Measurements from ENCODE around the gene PROSER2. TPM values are rescaled to one million over a fixed set of nuclear protein-coding genes. Genes with fewer than 3 reads are reported as not detected.
A peak's percentile ranks its signal among the peaks of the same experiment; 100 is the strongest.

Gene PROSER2
- total RNA-seq, 1 donor = 3.9 TPM

DNA sequence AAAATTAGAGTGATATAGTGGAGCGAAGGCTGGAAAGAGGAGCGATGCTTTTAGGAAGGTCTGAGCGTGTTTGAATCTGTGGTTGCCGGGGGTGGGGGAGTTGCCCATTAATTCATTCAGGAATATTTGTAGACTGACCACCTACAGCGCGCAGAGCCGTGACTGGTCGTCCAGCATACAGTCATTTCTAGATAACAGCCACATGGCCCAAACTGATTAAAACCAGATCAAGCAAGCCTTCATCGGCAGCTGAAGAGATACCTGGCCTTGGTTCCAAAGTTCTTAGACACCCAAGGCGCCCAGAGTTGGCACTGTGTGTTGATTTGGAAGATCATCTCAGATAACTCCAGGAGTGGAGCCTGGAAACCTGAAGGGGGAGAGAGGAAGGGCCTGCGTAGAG is 1.7 kb downstream of the PROSER2 start:
- peak; percentile 52 for DNase-seq (ENCODE audit: low read depth)
- H3K4me3 ChIP-seq (ENCODE audit: low read depth, low read length) = peak overlapping the region; percentile 84
- TF ChIP-seq, protein P1, sequence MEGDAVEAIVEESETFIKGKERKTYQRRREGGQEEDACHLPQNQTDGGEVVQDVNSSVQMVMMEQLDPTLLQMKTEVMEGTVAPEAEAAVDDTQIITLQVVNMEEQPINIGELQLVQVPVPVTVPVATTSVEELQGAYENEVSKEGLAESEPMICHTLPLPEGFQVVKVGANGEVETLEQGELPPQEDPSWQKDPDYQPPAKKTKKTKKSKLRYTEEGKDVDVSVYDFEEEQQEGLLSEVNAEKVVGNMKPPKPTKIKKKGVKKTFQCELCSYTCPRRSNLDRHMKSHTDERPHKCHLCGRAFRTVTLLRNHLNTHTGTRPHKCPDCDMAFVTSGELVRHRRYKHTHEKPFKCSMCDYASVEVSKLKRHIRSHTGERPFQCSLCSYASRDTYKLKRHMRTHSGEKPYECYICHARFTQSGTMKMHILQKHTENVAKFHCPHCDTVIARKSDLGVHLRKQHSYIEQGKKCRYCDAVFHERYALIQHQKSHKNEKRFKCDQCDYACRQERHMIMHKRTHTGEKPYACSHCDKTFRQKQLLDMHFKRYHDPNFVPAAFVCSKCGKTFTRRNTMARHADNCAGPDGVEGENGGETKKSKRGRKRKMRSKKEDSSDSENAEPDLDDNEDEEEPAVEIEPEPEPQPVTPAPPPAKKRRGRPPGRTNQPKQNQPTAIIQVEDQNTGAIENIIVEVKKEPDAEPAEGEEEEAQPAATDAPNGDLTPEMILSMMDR (IDR thresholded peaks at IDR 0.05; ENCODE audit: insufficient read depth, low read depth, low read length) = no peak

DNA sequence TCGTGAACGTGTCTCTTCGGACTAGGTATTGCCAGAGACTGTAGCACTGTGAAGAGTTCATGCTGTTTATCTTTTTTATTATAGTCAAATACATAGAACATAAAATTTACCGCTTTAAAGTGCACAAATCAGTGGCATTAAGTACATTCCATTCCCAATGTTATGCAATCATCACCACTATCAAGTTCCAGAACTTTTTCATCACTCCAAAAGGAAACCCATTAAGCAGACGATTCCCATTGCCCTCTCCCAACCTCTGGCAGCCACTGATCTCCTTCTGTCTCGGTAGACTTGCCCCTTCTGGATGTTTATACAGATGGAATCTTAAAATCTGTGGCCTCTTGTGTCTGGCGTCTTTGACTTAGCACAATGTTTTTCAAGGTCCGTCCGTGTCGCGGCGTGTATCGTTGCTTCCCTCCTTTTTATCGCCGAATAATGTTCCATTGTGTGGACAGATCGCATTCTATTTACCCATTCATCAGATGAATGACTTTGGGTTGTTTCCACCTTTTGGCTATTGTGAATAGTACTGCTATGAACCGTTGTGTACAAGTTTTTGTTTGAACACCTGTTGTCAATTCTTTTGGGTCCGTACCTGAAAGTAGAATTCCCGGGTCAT is 2.7 kb downstream of the PROSER2 start:
- H3K4me3 ChIP-seq (ENCODE audit: low read depth, low read length) = peak overlapping the region; percentile 84
- DNase-seq (ENCODE audit: low read depth) = peak; percentile 88
- TF ChIP-seq, protein P1 (IDR thresholded peaks at IDR 0.05; ENCODE audit: insufficient read depth, low read depth, low read length) = no peak

DNA sequence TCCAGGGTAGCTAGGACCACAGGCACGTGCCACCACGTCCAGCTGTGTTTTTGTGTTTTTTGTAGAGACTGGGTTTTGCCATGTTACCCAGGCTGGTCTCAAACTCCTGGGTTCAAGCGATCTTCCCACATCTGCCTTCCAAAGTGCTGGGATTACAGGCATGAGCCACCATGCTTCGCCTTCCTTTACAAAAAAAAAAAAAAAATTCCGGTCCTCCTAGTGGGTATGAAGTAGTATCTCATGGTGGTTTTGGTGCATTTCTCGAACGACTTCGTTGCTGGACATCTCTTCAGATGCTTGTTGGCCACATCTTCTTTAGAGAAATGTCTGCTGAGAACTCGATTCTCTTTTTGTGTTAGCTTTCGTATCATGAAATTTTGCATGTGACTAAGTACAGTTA is 3.9 kb downstream of the PROSER2 start:
- no peak for DNase-seq (ENCODE audit: low read depth)
- TF ChIP-seq, protein P1 (IDR thresholded peaks at IDR 0.05; ENCODE audit: insufficient read depth, low read depth, low read length) = no peak
- no peak overlapping the region for H3K4me3 ChIP-seq (ENCODE audit: low read depth, low read length)

DNA sequence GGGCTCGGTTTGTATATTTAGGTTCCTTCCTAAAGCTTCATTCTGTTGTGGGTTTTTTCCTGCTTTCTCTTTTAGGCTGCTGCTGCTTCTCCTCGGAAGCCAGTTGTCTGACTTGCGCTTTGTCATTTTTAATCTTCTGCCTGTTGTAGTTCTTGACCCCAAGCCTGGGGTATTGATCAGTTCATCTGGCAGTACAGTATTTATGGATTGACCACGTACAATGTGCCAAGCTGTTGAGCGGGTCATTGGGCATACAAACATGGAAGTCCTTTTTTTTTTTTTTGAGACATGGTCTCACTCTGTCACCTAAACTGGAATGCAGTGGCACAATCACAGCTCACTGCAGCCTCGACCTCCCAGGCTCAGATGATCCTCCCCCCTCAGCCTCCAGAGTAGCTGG is 4.3 kb downstream of the PROSER2 start:
- H3K4me3 ChIP-seq (ENCODE audit: low read depth, low read length) = no peak overlapping the region
- TF ChIP-seq, protein P1 (IDR thresholded peaks at IDR 0.05; ENCODE audit: insufficient read depth, low read depth, low read length) = no peak
- DNase-seq (ENCODE audit: low read depth) = no peak

DNA sequence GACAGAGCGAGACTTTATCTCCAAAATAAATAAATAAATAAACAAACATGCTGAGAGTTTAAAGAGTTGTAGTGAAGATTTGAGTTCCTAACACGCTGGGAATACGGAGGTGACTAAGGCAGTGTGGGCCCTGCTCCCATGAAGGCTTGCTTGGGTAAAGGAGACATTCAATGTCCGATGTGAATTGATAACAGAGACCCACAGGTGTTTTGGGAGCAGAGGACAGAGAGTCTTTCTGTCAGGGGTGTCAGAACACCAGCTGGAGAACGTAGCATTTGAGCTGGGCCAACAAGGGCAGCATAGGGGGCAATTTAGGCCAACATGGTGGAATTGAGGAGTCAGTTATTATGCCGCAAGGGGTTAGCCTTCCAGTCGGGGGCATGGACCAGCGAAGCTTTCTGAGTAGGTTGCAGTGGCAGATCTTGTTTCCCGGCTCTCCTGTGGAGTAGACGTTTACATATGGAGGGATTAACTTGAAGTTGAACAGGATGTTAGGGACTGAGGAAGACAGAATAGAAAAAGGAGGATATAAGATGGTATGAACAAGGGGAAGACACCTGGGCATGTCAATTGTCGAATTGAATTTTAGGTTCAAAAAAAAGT is 5.6 kb downstream of the PROSER2 start:
- no peak overlapping the region for H3K4me3 ChIP-seq (ENCODE audit: low read depth, low read length)
- TF ChIP-seq, protein P1 (IDR thresholded peaks at IDR 0.05; ENCODE audit: insufficient read depth, low read depth, low read length) = no peak
- peak; percentile 20 for DNase-seq (ENCODE audit: low read depth)

DNA sequence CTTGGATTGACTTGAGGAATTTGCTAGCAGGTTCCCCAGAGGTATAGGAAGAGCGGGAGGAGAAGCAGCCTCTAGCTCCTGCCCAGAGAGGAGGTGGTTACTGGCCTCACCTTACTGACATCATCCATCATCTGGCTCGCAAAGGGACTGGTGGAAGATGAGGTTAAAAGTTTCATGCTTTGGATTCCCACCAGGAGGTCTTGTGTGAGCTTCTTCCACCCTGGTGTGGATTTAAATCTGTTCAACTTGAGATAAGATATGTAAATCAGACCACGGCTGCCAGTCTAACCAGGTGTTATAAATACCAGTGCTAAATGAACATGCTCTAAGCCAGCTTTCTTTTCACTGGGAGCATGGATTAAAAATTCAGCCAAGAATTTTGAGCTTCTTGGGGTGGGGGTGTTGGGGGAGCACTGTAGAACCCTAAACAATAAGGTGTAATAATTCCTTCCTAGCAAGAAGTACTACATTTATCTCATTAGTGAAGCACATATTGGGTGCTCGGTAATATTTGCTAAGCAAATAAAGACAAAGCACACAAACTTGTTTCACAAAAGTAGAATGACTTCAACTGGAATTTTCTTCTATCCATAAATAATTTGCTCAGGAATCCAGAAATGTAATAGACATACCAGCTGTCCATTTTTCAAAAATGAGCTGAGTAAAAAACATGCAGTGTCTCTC is 7.8 kb downstream of the PROSER2 start:
- peak; percentile 8 for DNase-seq (ENCODE audit: low read depth)
- TF ChIP-seq, protein P1 (IDR thresholded peaks at IDR 0.05; ENCODE audit: insufficient read depth, low read depth, low read length) = no peak
- H3K4me3 ChIP-seq (ENCODE audit: low read depth, low read length) = no peak overlapping the region
